GM12864 (cell line): ENCODE data around the gene CCDC200.

Experiments
- DNase-seq: peaks from one replicate; pipeline ENCODE4 v3.0.0-alpha.2; 2011; ENCODE audit warnings: low read depth
- H3K4me3 ChIP-seq: 2 replicates; pipeline ENCODE4 v1.5.1; 2011; ENCODE audit warnings: mild to moderate bottlenecking, low read depth, low read length, control low read depth
- TF ChIP-seq, protein P1 (sequence below): IDR thresholded peaks from 2 replicates; pipeline ENCODE4 v1.5.1; 2011; ENCODE audit warnings: low read depth, mild to moderate bottlenecking, moderate library complexity, low read length, control low read depth, inconsistent platforms; ENCODE audit errors: missing control alignments

Gene CCDC200

DNA sequence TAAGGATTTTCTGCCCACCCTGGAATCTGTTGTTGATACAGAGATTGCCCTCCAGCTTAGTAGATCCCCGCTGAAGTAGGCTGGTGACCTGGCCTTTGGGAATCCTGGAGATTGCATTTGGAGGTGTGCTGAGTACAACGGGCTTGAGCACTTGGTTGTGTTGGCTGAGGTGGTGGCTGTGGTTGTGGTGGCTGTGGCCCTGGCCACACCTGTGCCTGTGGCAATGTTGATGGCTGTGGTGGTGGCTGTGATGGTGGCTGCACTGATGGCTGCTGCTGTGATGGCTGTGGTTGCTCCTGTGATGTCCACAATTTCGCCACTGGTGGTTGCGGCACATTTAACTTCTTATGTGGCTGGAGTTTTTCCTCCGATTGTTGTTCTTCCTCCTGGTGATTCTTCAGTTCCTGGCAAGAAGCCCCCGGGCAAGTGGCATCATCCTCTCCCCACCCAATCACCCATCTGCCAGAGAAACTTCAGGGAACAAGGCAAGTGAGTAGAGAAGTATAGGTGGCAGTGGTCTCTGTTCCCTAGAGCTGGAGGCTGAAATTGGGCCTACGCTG lies 4.2 kb downstream of the CCDC200 start:
- no peak overlapping the region for H3K4me3 ChIP-seq
- DNase-seq, result no peak
- TF ChIP-seq, protein P1, sequence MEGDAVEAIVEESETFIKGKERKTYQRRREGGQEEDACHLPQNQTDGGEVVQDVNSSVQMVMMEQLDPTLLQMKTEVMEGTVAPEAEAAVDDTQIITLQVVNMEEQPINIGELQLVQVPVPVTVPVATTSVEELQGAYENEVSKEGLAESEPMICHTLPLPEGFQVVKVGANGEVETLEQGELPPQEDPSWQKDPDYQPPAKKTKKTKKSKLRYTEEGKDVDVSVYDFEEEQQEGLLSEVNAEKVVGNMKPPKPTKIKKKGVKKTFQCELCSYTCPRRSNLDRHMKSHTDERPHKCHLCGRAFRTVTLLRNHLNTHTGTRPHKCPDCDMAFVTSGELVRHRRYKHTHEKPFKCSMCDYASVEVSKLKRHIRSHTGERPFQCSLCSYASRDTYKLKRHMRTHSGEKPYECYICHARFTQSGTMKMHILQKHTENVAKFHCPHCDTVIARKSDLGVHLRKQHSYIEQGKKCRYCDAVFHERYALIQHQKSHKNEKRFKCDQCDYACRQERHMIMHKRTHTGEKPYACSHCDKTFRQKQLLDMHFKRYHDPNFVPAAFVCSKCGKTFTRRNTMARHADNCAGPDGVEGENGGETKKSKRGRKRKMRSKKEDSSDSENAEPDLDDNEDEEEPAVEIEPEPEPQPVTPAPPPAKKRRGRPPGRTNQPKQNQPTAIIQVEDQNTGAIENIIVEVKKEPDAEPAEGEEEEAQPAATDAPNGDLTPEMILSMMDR, result no peak

DNA sequence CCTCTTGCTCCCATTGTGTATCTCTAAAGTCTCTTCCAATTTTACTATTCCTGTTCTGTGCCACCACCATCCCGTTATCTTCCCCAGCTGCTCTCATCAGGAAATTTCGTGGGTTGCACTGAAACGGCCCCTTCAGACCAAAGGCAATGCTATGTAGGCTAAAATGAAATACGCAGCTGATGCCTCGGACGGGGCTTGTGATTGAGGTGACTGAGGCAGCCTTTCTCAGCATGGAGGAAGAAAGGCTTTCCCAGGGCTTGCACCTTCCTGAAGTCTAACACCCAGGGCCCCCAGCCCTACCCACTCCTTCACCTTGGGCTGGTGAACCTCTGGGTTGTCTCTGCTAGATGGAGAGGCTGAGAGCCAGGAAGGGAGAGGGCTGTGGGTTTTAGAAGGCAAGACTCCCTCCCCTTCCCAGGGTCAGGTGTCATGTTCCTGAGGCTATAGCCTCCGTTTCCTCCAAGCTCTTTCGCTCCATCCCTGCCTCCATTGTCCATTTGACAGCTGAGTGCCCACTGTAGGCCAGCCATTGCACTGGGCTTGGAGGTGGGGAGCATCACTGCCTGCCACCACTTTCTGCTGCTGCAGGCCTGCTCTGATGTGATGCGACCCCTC lies 7.8 kb downstream of the CCDC200 start:
- DNase-seq, result no peak
- no peak overlapping the region for H3K4me3 ChIP-seq
- TF ChIP-seq, protein P1, result no peak

DNA sequence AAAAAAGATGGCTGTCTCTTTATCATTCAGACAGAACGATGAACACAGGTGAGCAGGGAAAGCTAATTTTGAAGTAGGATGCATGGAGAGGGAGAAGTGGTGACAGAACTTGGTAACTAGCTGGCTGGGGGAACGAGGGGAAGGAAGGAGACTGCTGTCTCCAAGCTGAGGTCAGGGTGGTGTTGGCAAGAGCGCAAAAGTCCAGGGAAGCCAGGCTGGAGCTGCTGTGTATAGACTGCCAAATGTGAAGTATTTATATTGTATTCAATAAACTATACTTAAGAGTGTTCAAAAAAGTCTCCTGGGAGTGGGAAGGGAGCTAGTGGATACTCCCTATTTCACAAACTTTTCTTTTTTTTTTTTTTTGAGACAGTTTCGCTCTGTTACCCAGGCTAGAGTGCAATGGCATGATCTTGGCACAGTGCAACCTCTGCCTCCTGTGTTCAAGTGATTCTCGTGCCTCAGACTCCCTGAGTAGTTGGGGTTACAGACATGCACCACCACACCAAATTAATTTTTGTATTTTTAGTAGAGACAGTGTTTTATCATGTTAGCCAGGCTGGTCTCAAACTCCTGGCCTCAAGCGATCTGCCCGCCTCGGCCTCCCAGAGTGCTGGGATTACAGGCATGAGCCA lies 8.6 kb downstream of the CCDC200 start:
- TF ChIP-seq, protein P1, result no peak
- no peak overlapping the region for H3K4me3 ChIP-seq
- no peak for DNase-seq

DNA sequence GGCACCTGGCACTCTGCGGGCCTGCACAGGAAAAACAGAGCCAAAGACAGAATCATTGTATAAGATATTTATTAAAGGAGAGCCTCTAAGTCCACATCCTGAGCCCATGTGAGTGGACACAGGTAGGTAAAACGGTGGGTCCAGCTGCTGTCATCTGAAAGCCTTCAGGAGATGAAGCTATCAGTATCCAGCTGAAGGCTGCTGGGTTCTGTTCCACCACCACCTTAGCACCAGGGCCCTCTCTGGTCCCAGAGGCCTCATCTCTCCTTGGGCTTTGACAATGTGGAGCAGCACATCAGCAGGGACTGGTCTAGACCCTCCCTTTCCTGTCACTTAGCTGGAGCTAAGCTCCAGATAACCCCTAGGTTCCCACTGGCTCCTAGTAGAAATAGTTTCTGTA lies 9.4 kb downstream of the CCDC200 start:
- TF ChIP-seq, protein P1, result no peak
- no peak for DNase-seq

DNA sequence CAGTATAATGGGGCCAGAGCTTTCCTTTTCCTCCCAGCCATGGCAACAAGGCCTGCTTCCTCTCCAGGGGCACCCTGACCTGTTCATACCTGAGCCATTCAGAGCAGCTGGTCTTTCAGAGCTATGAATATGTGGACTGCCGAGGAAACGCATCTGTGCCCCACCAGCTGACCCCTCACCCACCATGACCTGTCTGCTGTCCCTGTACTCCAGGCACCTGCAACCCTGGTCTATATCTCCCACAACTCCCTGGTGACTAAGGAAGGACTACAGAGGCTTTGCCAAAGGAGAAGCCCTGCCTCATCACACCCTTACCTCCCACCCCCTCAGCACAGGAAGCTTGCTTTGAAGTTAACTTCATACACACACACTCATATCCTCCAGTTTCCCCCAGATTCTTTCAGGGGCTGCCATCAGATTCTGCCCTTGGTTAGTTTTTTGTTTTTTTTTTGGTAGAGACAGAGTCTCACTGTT lies 10.8 kb downstream of the CCDC200 start:
- TF ChIP-seq, protein P1, result no peak
- H3K4me3 ChIP-seq, result no peak overlapping the region
- no peak for DNase-seq

More for the DNA sequence above, 9.4 kb downstream of the CCDC200 start:
- no peak overlapping the region for H3K4me3 ChIP-seq

DNA sequence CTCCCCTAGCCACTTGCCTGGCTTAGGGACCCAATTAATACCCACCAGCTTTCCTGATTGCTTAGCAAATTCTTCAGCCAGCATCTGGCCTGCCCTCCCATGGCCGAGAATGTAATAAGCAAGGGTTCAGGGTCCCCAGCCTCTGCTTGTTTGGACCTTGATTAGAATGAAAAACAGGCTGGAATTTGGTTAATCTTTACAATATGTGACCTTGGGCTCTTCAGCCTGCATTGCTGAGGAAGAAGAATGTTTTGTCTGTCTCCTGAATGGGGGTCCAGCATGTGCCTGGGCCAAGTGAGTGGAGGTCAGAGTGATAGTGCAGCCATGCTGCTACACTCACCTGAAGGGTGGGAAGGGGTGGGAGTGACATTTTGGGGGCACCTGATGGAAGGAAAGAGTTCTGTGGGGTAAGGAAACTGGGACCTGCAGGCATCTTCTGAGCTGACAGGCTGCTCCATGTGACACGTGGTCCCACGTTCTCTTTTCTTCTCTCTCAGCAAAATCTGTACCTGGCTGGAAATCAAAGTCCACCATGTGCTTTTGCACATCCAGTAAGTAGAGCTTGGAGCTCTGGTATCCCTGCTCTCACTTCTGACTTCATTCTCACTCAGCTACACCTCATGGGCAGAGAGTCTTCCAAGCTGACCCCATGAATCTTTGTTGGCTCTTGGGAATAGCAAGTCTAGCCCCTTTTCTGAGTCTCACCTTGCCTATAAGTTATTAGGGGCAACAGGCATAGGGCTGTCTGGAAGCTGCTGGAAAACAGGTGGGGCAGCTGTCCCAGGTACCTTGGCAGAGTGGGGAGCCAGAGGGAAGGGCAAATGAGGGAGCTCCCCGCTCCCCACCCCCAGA lies 11.4 kb downstream of the CCDC200 start:
- DNase-seq, result no peak
- TF ChIP-seq, protein P1, result no peak
- H3K4me3 ChIP-seq, result no peak overlapping the region
